ENCODE measurements around the gene TMIGD2.
"Not testable (repeated sequence)": the region's sequence is repeated elsewhere in the genome, so short reads cannot be mapped to it uniquely, and the experiment has no call there.

Gene TMIGD2

GRCh38 chr19:4334929-4335570 lies 32.9 kb upstream of the TMIGD2 start:
- no peak for DNase-seq (ENCODE audit: low spot score)
- TF ChIP-seq CTCF (conservative IDR thresholded peaks at IDR 0.05; ENCODE audit: low read depth): no peak
- ChIA-PET POLR2A (ENCODE audit: low non-redundant PET) (no interaction called here), CTCF (no interaction called here)
- H3K27ac ChIP-seq: no peak overlapping the region

DNA sequence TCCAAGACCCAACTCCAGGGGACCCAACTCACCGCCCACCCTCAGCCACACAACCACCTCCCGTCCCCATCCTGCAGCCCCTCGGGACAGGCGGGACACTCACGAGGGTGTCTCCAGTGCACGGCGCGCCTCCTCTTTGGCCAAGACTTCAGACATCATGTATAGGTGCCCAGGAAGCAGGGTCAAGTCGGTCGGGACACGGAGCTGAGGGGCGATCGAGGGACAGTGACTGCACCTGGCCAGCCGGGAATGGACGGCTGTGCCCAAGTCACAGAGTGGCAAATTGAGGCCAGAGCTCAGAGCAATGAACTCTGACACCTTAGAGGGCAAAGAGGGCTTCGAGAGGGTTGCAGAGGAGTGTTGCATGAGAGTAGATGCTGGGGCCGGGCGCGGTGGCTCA lies 27.7 kb upstream of the TMIGD2 start:
- CTCF ChIA-PET: interaction anchor here (0.6 kb wide), 1 partner anchor 24 kb away, joined by 3 read pairs; no protein-coding TSS in a partner anchor
- no peak for TF ChIP-seq CTCF (conservative IDR thresholded peaks at IDR 0.05; ENCODE audit: low read depth)

GRCh38 chr19:4328991-4329681 lies 26.9 kb upstream of the TMIGD2 start:
- POLR2A ChIA-PET (ENCODE audit: low non-redundant PET); DNase-seq (ENCODE audit: low spot score): not testable (repeated sequence)
- CTCF ChIA-PET: interaction anchor here (0.6 kb wide), 1 partner anchor 23 kb away, joined by 3 read pairs; no protein-coding TSS in a partner anchor

More for the DNA sequence above, 27.7 kb upstream of the TMIGD2 start:
- no peak overlapping the region for H3K27ac ChIP-seq
- POLR2A ChIA-PET (ENCODE audit: low non-redundant PET): interaction anchor here (0.7 kb wide), 1 partner anchor 581 kb away, joined by 5 read pairs; no protein-coding TSS in a partner anchor
- no peak for DNase-seq (ENCODE audit: low spot score)

GRCh38 chr19:4328243-4328990 lies 26.2 kb upstream of the TMIGD2 start:
- no peak for TF ChIP-seq CTCF (conservative IDR thresholded peaks at IDR 0.05; ENCODE audit: low read depth)
- CTCF ChIA-PET: no interaction called here
- POLR2A ChIA-PET (ENCODE audit: low non-redundant PET): no interaction called here
- DNase-seq (ENCODE audit: low spot score): no peak
- no peak overlapping the region for H3K27ac ChIP-seq

More at GRCh38 chr19:4328991-4329681, 26.9 kb upstream of the TMIGD2 start:
- not testable (repeated sequence) for H3K27ac ChIP-seq

- no peak for DNase-seq (ENCODE audit: low spot score)
- CTCF ChIA-PET: no interaction called here
- no peak for TF ChIP-seq CTCF (conservative IDR thresholded peaks at IDR 0.05; ENCODE audit: low read depth)
- POLR2A ChIA-PET (ENCODE audit: low non-redundant PET): no interaction called here
- H3K27ac ChIP-seq: no peak overlapping the region
These were observed 25.7 kb upstream of the TMIGD2 start for GRCh38 chr19:4327877-4328242.

DNA sequence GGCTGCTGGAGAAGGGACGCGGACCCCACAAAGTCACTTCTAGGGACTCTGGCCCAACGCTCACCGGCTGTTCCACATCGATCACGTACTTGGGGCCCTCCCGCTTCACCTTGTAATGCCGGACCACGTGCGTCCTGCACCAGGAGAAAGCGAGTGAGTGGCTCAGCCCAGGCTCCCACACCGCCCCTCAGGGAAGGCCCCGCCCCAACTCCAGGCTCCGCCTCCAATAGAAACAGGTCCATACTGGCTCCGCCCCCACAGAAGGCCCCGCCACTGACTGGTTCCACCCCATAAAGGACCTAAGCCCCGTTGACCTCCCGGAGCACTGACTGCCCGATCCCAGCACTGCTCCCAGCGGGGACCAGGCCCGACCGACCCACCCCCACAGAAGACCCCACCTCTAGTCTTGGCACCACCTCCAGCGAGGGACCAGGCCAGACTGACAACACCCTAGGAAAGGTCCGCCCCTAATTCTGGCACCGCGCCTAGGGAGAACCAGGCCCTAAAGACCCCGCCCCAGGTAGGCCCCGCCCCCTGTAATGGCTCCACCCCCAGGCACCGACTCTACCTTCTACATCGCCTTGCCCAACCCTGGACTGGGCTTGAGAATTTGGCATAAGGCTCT lies 25.2 kb upstream of the TMIGD2 start:
- POLR2A ChIA-PET (ENCODE audit: low non-redundant PET): no interaction called here
- DNase-seq (ENCODE audit: low spot score): no peak
- CTCF ChIA-PET: no interaction called here
- H3K27ac ChIP-seq: no peak overlapping the region
- TF ChIP-seq CTCF (conservative IDR thresholded peaks at IDR 0.05; ENCODE audit: low read depth): no peak
